Suprapubic skin (tissue), 4 donors: ENCODE results near the gene GSPT1.

Experiments used
- CTCF ChIP-seq, 2 donors: fragments of 200-600 bp in 1 of 2; fragments of 450-650 bp in 1 of 2; sonication (generic) in 1 of 2; IDR thresholded peaks; one replicate each; pipeline ENCODE4 v1.5.1; 2016 to 2019; ENCODE audit warnings: antibody characterized with exemption in 2 of 2, mild to moderate bottlenecking in 1 of 2, moderate library complexity in 1 of 2
- EP300 ChIP-seq: sonication (generic); formaldehyde crosslinking; IDR thresholded peaks from one replicate; pipeline ENCODE4 v1.6.1; 2017; ENCODE audit warnings: antibody characterized with exemption
- POLR2A ChIP-seq, 2 donors: fragments of 450-650 bp; IDR thresholded peaks; one replicate each; pipeline ENCODE4 v1.6.1; 2017; ENCODE audit warnings: antibody characterized with exemption in 2 of 2, mild to moderate bottlenecking in 2 of 2, moderate library complexity in 2 of 2
- POLR2AphosphoS5 ChIP-seq, 3 donors: sonication (generic); formaldehyde crosslinking; IDR thresholded peaks; one replicate each; pipeline ENCODE4 v1.6.1; 2017; ENCODE audit warnings: antibody characterized with exemption in 3 of 3

- TF ChIP-seq CTCF (IDR thresholded peaks at IDR 0.05) = no peak
- no peak for TF ChIP-seq POLR2A (IDR thresholded peaks at IDR 0.05)
- TF ChIP-seq EP300 = no peak
- no peak for TF ChIP-seq POLR2AphosphoS5 (IDR thresholded peaks at IDR 0.05)
These were observed 58.6 kb downstream of the GSPT1 start for GRCh38 chr16:11857161-11857560.
